HG03097 (cell line): Measurements from ENCODE around the gene TBC1D3G.
"Not testable (repeated sequence)": the region's sequence is repeated elsewhere in the genome, so short reads cannot be mapped to it uniquely, and the experiment has no call there.

Experiments
- ATAC-seq: cut with Tn5 transposase; IDR thresholded peaks from one replicate; pipeline ENCODE4 v1.9.1; 2021; ENCODE audit not compliant: unreplicated experiment, low FRiP score

Gene TBC1D3G

GRCh38 chr17:36323584-36323983, at the start of gene TBC1D3G:
Gene TBC1D3G (plus strand): TSS chr17:36323884. CDS start chr17:36325412, 1,528 bp downstream.
- not testable (repeated sequence) for ATAC-seq

DNA sequence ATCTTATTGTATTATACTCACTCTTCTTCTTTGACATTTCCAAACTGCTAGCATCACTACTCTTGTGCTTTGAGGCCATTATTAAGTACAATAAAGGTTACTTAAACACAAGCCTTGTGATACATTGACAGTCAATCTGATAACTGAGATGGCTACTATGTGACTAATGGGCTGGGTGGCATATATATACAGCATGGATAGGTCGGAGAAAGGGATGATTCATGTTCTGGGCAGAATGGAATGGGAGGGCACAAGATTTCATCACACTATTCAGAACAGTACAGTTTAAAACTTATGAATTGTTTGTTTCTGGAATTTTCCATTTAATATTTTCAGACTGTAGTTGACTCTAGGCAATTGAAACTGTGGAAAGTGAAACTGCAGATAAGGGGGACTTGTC, 40.4 kb upstream of the TBC1D3G start:
- not testable (repeated sequence) for ATAC-seq

GRCh38 chr17:36284219-36284618, 39.5 kb upstream of the TBC1D3G start:
- ATAC-seq, result not testable (repeated sequence)

DNA sequence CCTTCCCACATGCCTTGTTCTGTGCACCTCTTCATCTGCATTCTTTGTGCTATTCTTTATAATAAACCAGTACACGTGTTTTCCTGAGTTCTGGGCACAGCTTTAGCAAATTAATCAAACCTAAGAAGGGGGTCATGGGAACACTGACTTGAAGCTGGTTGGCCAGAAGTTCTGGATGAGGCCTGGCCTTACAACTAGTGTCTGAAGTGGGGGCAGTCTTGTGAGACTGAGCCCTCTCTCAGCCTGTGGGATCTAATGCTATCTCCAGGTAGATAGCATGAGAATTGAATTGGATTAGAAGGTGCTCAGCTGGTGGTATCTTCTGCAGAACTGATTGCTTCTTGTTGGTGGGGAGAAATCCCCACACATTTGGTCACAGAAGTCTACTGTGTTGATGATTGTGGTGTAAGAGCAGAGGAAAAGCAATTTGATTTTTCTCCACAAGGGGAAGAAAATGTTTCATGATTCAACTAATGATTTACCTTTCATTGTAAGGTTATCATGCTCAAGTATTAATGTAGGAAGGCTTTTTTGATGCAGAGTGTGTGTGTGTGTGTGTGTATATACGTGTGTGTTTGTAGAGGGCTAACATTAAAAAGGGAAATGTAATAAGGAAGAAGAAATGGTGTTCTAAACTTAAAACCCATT, 33.6 kb upstream of the TBC1D3G start:
- not testable (repeated sequence) for ATAC-seq

GRCh38 chr17:36295161-36295560, 28.5 kb upstream of the TBC1D3G start:
- not testable (repeated sequence) for ATAC-seq

DNA sequence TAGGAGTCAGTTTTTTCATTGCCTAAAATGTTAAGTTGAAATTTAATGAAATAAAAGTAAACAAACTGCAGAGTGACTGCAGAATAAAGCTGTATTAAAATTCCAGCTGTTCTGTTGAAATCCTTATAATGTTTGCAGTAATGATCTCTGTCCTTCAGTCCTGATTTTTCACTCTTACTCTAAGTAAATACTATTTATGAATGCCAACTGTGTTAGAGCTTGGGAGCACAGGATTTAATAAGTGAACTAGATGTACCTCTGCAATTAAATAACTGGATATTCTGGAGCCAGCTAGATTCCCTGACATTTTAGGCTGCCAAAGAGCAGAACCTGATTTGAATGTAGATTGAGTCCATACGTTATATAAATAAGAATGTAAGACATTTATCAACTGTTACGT, 7.9 kb upstream of the TBC1D3G start:
- not testable (repeated sequence) for ATAC-seq

DNA sequence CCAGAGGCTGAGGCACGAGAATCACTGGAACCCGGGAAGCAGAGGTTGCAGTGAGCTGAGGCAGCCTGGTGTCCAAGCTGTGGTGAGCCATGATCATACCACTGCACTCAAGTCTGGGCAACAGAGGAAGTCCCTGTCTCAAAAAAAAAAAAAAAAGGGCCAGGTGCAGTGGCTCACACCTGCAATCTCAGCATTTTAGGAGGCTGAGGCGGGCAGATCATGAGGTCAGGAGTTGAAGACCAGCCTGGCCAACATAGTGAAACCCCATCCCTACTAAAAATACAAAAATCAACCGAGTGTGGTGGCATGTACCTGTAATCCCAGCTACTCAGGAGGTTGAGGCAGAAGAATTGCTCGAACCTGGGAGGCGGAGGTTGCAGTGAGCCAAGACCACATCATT, 38.8 kb downstream of the TBC1D3G start:
- ATAC-seq, result not testable (repeated sequence)

DNA sequence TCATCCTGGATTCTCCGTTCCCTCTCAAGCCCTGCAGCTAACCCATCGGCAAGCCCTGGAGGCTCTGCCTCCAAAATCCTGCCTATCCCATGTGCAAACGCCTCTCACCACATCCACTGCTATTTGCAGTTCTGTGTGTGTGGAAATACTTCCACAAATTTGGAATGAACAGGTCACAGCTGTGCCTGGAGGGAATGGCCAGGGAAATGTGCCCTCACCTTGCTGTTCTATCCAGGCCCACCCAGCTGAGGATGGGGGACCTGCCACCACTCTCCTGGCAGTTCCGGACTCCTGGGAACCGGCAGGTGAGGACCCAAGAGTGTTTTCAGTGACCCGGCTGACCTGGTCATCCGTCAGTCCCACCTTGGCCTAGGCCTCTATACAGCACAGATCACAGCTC, 52.3 kb downstream of the TBC1D3G start:
- ATAC-seq, result not testable (repeated sequence)
